ENCODE data around the gene RPL27A. TPM values are rescaled to one million over a fixed set of nuclear protein-coding genes. Genes with fewer than 3 reads are reported as not detected.
A peak's percentile ranks its signal among the peaks of the same experiment; 100 is the strongest.

RPL27A gene
- total RNA-seq, 6 experiments from 2014 or later = 973 to 1,209 (median 1,069) TPM

- Mint-ChIP-seq H3K4me3 (no peak overlapping the region), H3K27ac (no peak overlapping the region), H3K4me1 (ENCODE audit: low read depth) (peaks cover 19% of the 10 kb centered on the region), H3K36me3 (ENCODE audit: low read depth) (peaks cover 41% of the 10 kb centered on the region), H3K9me3 (peaks cover 9% of the 10 kb centered on the region), H3K27me3 (ENCODE audit: insufficient read depth) (no peaks in the 10 kb centered on the region; the same call in 1 of the 2 replicates)
- no peak for DNase-seq
- TF ChIP-seq CTCF (IDR thresholded peaks at IDR 0.05) = no peak
These were observed 42.2 kb upstream of the RPL27A start for GRCh38 chr11:8640267-8640906.

GRCh38 chr11:8641332-8641731, 41.3 kb upstream of the RPL27A start:
- Mint-ChIP-seq H3K36me3 (ENCODE audit: low read depth) (peaks cover 31% of the 10 kb centered on the region), H3K27ac (no peak overlapping the region), H3K4me1 (ENCODE audit: low read depth) (peaks cover 19% of the 10 kb centered on the region), H3K9me3 (peaks cover 6% of the 10 kb centered on the region), H3K4me3 (no peak overlapping the region), H3K27me3 (ENCODE audit: insufficient read depth) (no peaks in the 10 kb centered on the region; the same call in 1 of the 2 replicates)
- no peak for DNase-seq
- TF ChIP-seq CTCF (IDR thresholded peaks at IDR 0.05) = no peak

DNA sequence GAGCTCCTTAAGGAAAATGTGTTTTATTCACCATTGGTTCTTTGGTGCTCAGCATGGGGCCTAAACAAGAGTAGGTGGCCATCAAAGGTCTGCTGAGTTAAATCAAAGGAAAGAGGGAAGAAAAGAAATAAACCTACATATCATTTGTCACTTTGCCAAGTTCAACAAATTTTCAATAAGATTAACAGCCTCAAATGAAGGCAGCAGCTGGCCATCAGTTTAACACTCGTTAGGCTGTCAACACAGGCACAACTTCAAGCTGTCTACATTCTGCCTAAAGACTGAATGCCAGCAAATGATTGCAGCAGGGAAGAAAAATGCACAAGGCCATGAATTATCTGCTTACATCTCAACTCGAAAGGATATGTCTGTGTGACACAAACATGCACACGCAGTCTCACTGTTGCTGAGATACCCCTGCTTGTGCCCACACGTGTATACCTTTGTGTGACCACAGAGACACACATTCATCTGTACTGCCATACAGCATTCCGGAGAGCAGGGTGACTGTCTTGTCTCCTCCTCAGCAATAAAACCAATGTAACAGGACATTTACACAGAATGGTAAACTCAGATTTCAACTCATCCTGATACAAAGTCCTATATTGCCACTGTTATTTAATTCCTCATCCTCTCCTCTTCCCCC, 40.3 kb upstream of the RPL27A start:
- no peak for DNase-seq
- H3K36me3 Mint-ChIP-seq (ENCODE audit: low read depth) = peaks cover 22% of the 10 kb centered on the region
- TF ChIP-seq CTCF (IDR thresholded peaks at IDR 0.05) = no peak

DNA sequence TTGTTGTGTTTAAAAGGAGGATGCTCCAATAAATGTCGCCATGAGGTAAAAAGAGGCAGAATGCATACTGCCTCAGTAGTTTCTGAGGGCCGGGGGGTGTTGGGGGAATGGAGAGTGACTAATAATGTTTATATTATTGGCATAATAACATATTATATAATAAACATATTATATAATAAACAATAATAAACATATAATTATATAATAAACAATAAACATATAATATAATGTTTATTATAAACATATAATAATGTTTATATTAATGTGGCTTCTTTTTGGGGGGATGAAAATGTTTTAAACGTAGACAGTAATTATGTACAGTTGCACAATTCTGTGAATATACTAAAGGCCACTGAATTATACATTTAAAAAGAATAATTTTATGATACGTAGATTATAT, 35.7 kb upstream of the RPL27A start:
- no peak for DNase-seq
- Mint-ChIP-seq H3K27me3 (ENCODE audit: insufficient read depth) (peaks cover 1% of the 10 kb centered on the region; the same call in 1 of the 2 replicates), H3K9me3 (no peaks in the 10 kb centered on the region), H3K27ac (no peak overlapping the region), H3K36me3 (ENCODE audit: low read depth) (peaks cover 7% of the 10 kb centered on the region), H3K4me3 (no peak overlapping the region), H3K4me1 (ENCODE audit: low read depth) (peaks cover 28% of the 10 kb centered on the region)
- TF ChIP-seq CTCF (IDR thresholded peaks at IDR 0.05) = no peak

More for the DNA sequence above, 40.3 kb upstream of the RPL27A start:
- no peaks in the 10 kb centered on the region for H3K27me3 Mint-ChIP-seq (ENCODE audit: insufficient read depth)
- H3K9me3 Mint-ChIP-seq = no peaks in the 10 kb centered on the region
- peaks cover 19% of the 10 kb centered on the region for H3K4me1 Mint-ChIP-seq (ENCODE audit: low read depth)
- H3K4me3 Mint-ChIP-seq = no peak overlapping the region
- H3K27ac Mint-ChIP-seq = no peak overlapping the region

DNA sequence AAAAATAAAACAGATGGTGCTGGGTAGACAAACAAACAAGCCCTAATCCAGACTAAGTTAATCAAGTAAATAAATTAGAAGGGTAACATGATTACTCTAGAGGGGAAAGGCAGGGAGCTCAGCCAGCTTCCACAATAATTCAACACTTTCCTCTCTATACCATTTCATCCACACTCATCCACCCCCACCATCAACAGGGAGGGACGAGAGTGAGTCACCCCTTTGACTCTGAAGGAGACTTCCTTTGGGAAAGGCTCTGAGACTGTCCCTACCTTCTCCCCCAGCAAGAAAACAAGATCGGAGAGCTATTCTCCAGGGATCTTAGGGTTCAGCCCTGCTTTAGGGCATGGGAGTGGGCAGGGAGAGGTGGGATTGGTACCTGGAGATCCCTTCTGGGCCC, 33.2 kb upstream of the RPL27A start:
- no peak for TF ChIP-seq CTCF (IDR thresholded peaks at IDR 0.05)
- Mint-ChIP-seq H3K27me3 (ENCODE audit: insufficient read depth) (peaks cover 1% of the 10 kb centered on the region; the same call in 1 of the 2 replicates), H3K27ac (peak overlapping the region; percentile 72), H3K4me3 (no peak overlapping the region; the same call in 1 of the 2 replicates), H3K36me3 (ENCODE audit: low read depth) (peaks cover 5% of the 10 kb centered on the region; the same call in 1 of the 2 replicates), H3K9me3 (no peaks in the 10 kb centered on the region), H3K4me1 (ENCODE audit: low read depth) (peaks cover 53% of the 10 kb centered on the region)
- peak; percentile 58 for DNase-seq
